ENCODE data around the gene ZNF10.

Gene ZNF10

GRCh38 chr12:133130038-133130807 lies at the start of gene ZNF10, which contains the start of gene ZNF891:
Gene ZNF10, plus strand, starts transcription at chr12:133130627. Its CDS starts 13,866 bp downstream, at chr12:133144493.
Gene ZNF891, minus strand, starts transcription at chr12:133130274. Its CDS starts 8,356 bp downstream, at chr12:133121918.
- DNase-seq: peak; percentile 89

DNA sequence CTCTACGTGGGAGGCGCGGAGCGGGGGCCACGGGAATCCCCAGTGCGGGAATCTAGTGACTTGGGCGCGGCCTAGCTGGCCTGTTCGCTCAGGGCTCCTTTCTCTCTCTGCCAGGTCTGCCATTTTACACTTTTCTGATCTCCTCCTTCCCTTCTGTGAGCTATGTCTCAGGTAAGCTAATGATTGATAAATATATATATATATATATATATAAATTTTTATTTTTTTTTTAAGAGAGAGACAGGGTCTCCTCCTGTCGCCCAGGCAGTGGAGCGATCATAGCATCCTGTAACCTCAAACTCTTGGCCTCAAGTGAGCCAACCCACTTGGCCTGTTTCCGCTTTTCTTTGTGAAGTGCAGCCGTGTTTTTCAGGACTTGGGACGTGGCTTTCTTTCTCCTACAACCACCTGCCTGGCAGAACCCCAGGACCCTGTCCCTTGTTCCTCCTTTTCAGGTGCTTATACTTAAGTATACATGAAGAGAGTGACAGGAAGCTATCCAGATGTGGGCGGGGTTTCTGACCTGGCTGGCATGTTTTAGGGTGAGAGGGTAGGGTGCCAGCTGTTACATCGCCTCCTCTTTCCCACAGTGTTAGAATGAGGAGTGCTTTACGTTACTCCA lies 49.2 kb upstream of the ZNF10 start:
- no peak for DNase-seq

- no peak for DNase-seq
Observed at GRCh38 chr12:133083345-133083744, 47.1 kb upstream of the ZNF10 start.

GRCh38 chr12:133105620-133106019 lies 24.8 kb upstream of the ZNF10 start:
- no peak for DNase-seq

- DNase-seq: no peak
Observed at GRCh38 chr12:133106253-133106652, 24.2 kb upstream of the ZNF10 start.

- DNase-seq: no peak
Observed at GRCh38 chr12:133107121-133107520, 23.3 kb upstream of the ZNF10 start.

DNA sequence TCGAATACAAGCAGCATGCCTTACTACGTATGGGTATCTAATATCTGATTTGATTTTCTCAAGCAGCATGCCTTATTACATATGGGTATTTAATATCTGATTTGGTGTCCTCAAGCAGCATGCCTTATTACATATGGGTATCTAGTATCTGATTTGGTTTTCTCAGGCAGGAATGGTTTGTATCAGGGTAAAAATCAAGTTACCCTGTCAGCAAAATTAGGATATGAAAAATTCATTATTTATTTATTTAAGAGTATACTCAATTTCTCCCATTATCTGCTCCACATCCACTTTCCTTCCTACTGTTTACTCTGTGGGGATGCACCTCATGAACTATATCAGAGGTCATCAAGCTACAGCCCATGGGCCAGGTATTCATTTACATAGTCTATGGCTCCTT lies 22.3 kb upstream of the ZNF10 start:
- no peak for DNase-seq

DNA sequence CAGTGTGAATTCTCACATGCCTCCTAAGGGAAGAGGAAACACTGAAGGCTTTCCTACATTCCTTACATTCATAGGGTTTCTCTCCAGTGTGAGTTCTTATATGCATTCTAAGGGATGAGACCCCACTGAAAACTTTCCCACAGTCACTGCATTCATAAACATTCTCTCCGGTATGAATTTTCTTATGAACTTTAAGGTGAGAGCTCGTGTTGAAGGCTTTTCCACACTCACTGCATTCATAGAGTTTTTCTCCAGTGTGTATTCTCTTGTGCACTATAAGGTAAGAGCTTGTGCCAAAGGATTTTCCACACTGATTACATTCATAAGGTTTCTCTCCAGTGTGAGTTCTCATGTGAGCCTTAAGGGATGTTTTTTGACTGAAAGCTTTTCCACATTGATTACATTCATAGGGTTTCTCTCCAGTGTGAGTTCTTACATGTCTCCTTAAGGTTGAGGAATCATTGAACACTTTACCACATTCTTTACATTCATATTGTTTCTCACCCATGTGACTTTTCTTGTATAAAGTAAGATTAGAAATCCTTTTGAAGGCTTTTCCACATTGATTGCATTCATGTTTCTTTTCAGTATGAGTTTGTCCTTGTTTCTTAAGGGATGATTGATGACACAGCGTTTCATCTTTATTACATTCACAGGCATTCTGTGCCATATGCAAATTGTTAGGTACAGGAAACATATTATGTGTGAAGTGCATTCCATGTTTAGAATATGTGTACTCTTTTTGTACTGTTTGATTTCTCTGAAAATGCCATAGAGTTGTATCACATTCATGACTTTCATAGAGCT lies 9.8 kb upstream of the ZNF10 start:
- no peak for DNase-seq

DNA sequence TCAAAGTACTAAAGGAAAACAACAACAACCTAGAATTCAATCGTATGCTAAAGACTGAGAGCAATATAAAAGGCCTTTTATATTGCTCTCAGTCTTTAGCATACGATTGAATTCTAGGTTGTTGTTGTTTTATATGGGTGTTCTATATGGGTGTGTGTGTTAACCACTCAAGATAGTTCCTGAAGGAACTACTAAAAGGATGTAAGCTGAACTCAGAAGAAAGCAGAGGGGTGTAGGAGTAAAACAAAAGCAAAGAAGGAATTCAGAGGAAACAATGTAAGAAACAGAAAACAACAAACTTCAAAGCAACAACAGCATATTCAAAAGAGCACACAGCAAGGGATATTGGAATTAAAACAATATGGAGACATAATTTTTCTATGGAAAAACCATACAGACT lies 5.8 kb upstream of the ZNF10 start:
- DNase-seq: no peak

GRCh38 chr12:133129368-133130037 lies 924 bp upstream of the ZNF10 start:
- no peak for DNase-seq

DNA sequence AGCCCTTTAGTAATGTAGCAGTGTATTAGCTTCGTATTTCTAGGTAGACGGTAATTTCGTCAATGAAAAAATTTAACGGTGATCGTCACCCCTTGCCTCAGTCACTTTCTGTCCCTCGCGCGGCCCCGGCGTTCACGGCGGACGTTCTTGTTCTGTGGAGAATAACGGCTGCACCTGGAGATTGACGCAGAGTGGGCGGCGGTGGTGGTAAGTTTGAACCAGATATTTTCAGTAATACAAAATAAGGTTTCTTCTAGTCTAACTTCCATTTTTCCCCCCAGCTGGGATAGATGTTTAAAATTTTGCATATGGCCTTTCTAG lies 341 bp downstream of the ZNF10 start:
- DNase-seq: no peak

GRCh38 chr12:133135747-133136146 lies 5.3 kb downstream of the ZNF10 start:
- DNase-seq: no peak

DNA sequence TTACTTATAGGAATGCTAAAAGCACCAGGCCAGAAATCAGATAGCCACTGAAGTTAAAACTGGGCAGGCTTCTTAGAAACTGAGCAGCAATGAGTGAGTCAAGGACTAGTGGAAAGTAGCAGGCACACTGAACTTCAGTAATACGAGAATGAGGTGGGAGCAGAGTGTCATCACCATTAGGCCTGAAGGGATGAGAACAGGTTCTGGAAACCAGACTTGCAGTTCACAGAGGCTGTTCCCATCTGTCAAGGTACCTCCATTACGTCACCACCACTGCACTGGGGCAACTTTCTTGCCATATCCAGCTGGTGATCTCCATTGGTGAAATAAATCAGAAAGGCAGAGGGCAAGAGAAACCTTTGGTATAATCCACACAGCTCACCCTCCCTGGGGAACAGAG lies 15.6 kb downstream of the ZNF10 start:
- no peak for DNase-seq

- DNase-seq: no peak
Observed at GRCh38 chr12:133156125-133156690, 25.8 kb downstream of the ZNF10 start.

GRCh38 chr12:133165776-133166175 lies 35.3 kb downstream of the ZNF10 start:
- no peak for DNase-seq

GRCh38 chr12:133172491-133172890 lies 42.1 kb downstream of the ZNF10 start:
- DNase-seq: no peak

GRCh38 chr12:133174901-133175300 lies 44.5 kb downstream of the ZNF10 start:
- no peak for DNase-seq

GRCh38 chr12:133180669-133181068 lies 50.2 kb downstream of the ZNF10 start:
- no peak for DNase-seq

DNA sequence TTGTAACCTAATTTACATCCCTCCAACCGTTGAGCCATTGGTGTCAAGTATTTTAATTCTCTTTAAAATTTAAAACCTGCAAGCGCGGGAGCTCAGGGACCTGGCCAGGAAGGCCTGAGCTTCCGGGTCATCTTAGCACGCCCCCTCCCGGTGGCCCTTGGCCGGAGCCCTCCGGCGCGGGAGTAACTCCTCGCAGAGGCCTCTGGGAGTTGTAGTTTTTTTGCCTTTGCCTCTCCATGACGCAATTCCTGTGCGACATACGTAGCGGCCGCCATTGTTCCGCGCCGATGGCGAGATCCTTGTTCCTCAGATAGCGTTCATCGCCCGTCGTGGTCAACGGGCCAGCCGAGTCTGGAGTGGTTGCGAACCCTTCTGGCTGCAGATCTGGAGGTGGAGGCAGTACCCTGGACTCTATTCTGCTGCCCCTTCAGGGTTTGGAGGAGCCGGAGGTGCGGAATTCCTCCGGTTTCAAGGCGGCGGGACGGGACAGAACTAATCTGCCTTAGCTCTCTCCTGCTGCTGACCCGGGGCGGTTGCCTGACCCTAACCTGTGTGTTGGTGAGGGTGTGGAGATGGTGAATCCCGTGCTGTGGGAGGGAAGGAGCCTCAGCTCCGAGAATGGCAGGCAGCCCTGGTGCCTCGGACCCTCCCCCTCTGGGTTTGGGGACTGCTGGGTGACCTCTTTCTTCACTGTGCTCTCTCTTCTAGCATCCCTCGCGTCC lies 51.0 kb downstream of the ZNF10 start, which contains the start of gene ZNF268:
ZNF268 (plus strand) TSS at position 258 of the 722 bp plus-strand sequence. CDS start 503 bp downstream, outside the sequence.
- peak; percentile 79 for DNase-seq

GRCh38 chr12:133190176-133190575 lies 59.7 kb downstream of the ZNF10 start:
- no peak for DNase-seq

- no peak for DNase-seq
Observed at GRCh38 chr12:133192847-133193246, 62.4 kb downstream of the ZNF10 start.

DNA sequence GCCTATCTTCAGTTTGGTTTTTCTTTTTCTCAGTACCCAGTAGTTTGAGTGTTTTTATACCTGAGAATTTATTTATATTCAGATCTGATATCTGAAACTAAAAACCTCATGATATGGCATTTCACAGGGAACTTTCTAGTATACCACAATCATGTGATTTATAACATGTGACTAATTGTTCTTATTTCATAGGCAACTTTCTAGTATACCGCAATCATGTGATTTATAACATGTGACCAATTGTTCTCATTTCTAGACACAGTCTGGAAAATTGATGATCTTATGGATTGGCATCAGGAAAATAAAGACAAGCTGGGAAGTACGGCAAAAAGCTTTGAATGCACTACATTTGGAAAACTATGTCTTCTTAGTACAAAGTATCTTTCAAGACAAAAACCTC lies 71.5 kb downstream of the ZNF10 start:
- no peak for DNase-seq

Data from T1000 (cell line).